GM18867 (cell line): ENCODE measurements around the gene BLOC1S4.
"Not testable (repeated sequence)": the region's sequence is repeated elsewhere in the genome, so short reads cannot be mapped to it uniquely, and the experiment has no call there.

Experiments
- ATAC-seq: cut with Tn5 transposase; IDR thresholded peaks from one replicate; pipeline ENCODE4 v1.9.1; 2021; ENCODE audit warnings: mild to moderate bottlenecking, moderate library complexity; ENCODE audit not compliant: unreplicated experiment

Gene BLOC1S4

GRCh38 chr4:6716958-6717655 lies 1.1 kb downstream of the BLOC1S4 start:
- no peak for ATAC-seq

- no peak for ATAC-seq
Measured at GRCh38 chr4:6718932-6719610, 3.1 kb downstream of the BLOC1S4 start.

DNA sequence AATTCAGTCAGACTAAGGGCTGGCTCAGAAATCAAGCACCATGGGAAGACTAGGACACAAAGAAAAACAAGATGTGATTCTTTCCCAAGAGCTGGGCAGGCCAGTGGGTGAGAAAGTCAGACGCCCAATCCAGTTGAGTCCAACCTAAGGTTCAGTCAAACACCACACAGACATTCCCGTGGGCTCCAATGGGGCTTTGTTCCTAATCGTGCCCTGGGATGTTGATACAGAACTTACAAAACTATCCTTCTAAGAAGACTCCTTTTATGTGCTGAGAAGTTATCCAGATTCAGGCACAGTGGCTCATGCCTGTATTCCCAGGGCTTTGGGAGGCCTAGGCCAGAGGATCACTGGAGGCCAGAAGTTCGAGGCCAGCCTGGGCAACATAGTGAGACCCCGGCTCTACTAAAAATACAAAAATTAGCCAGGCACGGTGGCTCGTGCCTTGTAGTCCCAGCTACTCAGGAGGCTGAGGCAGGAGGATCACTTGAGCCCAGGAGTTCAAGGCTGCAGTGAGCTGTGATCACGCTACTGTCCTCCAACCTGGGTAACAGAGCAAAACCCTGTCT lies 3.7 kb downstream of the BLOC1S4 start:
- ATAC-seq: no peak

DNA sequence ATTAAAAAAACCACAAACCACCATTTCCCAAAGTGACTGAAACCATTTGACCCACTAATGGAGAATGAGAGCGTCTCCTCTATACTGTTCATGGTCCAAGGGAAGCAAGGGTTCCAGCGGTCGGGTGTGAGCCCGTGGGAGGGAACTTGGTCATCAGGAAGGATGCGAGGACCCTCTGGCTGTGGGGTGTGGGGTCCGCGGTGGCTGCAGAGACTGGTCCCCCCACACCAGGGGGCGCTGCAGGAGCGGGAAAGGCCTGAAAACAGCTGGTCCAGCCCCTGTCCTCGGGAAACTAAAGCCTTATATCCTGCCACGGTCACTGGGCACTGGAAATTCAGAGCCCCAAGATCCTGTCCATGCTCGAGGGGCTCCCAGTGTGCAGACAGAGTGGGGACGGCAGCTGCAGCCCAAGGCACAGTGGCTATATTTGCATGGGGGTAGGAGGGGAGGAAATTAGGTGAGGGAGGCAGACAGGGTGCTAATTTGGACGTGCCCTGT lies 4.3 kb downstream of the BLOC1S4 start:
- peak; percentile 33 for ATAC-seq

- no peak for ATAC-seq
Measured at GRCh38 chr4:6721121-6721520, 5.1 kb downstream of the BLOC1S4 start.

DNA sequence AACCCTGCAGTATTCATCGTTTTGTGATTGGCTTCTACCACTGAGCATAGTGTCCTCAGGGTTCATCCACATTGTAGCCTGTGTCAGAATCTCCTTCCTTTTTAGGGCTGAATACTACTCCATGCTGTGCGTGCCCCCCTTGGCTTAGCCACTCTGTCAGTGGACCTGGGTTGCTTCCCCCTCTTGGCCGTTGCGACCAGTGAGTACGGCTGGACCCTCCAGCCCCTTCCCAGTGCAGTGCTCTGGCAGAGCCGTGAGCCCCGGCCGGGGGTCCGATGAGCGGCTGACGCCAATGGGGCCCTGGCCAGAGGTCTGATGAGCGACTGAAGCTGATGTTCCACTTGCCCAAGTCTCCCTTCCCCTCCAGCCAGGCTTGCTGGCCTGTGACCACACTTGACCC lies 6.9 kb downstream of the BLOC1S4 start:
- no peak for ATAC-seq

- no peak for ATAC-seq
Measured at GRCh38 chr4:6723851-6724250, 7.9 kb downstream of the BLOC1S4 start.

DNA sequence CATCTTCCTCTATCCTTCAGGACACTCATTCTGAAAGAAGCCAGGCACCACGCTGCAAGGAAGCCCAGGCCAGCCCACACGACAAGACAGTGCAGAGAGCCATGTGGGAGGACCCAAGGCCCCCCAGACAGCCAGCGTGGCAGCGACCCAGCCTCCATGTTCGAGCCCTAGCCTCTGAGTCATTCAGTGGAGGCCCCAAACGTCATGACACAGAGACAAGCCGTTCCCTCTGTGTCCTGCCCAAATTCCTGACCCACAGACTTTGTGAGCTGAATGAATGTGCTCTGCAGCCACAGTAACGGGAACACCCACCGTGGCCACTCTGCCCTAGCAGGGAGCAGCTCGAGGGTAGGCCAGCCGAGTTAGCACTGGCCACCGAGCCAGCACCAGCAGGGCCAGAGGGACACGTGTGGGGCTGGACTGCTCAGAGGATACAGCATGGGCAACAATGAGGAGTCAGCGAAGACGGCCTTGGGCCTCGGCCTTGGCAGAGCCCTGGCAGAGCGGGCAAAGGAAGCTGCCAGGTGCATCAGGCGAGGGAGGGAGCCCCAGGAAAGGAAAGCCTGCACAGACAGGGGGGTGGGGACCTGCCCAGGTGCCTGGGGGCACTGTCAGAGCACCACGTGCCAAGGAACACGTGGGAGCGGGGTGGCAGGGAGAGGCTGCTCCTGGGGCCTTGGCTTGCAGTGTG lies 8.6 kb downstream of the BLOC1S4 start:
- no peak for ATAC-seq

DNA sequence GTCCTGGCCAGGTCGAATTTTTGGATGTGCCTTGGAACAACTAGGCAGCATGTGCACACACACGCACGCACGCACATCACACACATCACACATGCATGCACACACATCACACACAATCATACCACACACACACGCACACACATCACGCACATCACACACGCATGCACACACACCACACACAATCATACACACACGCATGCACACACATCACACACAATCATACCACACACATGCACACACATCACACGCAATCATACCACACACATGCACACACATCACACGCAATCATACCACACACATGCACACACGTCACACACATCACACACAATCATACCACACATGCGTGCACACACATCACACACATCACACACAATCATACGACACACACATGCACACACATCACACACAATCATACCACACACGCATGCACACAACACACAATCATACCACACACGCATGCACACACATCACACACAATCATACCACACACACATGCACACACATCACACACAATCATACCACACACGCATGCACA lies 9.5 kb downstream of the BLOC1S4 start:
- ATAC-seq: not testable (repeated sequence)

GRCh38 chr4:6727081-6727942 lies 11.3 kb downstream of the BLOC1S4 start:
- no peak for ATAC-seq

GRCh38 chr4:6727943-6728250 lies 11.9 kb downstream of the BLOC1S4 start:
- ATAC-seq: no peak

DNA sequence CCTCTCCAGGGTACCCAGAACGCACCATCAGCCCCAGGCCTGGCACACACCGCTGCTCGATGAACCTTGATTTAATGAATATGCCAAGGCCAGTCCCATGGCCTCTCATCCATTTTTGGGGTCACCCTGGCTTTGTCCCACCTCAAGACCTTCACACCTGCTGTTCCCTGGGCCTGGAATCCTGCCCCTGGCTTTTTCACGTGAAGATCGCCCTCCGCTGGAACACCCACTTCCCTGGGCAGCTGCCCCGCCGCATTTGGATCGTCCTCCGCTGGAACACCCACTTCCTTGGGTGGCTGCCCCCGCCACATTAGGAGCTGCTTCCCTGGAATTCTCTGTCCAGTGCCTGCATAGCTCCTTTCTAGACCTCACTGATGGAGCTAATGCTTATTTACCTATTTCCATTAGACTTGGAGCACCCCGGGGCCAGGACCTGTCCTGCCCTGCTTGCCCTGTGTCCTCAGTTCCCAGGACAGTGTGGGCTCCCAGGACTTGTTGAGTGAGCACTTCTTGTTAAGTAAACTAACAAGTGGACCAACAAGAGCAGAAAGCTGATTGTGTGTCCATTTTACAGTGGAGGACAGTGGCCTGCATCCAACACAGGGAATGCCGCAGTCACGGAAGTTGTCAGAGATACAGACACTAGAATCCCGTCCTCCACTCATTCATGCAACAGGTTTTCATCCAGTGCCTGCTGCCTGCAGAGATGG lies 12.5 kb downstream of the BLOC1S4 start:
- no peak for ATAC-seq

- ATAC-seq: no peak
Measured at GRCh38 chr4:6730603-6731317, 14.8 kb downstream of the BLOC1S4 start.

GRCh38 chr4:6731318-6731675 lies 15.3 kb downstream of the BLOC1S4 start:
- ATAC-seq: no peak

DNA sequence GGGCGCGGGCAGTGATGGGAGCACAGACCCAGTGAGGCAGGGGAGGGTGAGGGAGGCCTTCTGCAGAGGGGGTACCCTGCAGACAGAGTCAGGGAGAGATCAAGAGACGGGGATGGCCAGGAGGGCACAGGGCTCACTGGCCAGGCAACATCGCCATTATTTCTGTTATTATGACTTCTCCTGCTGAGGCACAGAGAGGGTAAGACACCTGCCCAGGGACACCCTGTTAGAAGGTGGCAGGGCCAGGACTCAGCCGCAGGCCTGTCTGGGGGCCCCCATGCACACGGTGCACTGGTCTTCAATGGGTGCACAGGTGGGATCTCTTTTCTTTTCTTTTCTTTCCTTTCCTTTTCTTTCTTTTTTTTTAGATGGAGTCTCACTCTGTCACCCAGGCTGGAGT lies 15.8 kb downstream of the BLOC1S4 start:
- ATAC-seq: no peak

GRCh38 chr4:6732441-6733357 lies 16.7 kb downstream of the BLOC1S4 start:
- no peak for ATAC-seq

DNA sequence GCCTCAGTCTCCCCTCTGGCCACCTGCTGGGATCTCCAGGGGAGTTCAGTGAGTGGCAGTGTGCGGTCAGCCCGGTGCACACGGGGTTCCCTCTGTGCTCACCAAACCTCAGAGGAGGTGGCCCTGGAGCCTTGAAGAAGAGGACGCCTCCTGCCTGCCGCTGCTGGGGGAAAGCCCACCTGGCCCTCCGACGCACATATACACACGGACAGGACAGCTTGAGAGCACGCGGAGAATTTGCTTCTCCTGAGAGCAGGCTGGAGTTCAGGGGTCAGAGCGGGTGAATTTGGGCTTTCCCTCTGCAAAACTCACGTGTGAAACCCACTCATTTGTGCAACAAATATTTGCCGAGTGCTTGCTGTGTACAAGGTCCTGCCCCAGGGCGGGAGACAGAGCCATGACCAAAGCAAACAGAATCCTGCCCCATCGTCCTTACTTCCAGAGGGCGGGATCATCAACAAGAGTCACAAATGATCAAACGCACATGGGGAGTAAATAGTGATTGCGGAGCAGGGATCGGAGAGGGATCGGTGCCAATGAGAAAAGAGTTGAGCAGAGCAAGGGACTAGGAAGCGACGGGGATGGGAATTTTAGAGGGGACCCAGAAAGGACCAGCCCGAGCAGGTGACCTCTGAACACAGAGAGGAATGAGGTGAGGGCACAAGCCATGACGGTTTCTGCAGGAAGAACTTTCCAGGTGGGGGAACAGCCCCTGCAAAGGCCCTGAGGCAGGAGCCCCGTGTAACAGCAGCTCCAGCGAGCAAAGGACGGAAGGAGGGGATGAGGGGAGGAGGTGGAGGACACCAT lies 17.6 kb downstream of the BLOC1S4 start:
- ATAC-seq: no peak
